HG03159 (cell line): Measurements from ENCODE around the gene PDZD2.
"Not testable (repeated sequence)": the region's sequence is repeated elsewhere in the genome, so short reads cannot be mapped to it uniquely, and the experiment has no call there.

Experiments used
- ATAC-seq: cut with Tn5 transposase; IDR thresholded peaks from one replicate; pipeline ENCODE4 v1.9.1; 2021; ENCODE audit warnings: mild to moderate bottlenecking, moderate library complexity; ENCODE audit not compliant: unreplicated experiment

Gene PDZD2

GRCh38 chr5:32027093-32027716 is 388.3 kb downstream of the PDZD2 start:
- ATAC-seq = no peak

DNA sequence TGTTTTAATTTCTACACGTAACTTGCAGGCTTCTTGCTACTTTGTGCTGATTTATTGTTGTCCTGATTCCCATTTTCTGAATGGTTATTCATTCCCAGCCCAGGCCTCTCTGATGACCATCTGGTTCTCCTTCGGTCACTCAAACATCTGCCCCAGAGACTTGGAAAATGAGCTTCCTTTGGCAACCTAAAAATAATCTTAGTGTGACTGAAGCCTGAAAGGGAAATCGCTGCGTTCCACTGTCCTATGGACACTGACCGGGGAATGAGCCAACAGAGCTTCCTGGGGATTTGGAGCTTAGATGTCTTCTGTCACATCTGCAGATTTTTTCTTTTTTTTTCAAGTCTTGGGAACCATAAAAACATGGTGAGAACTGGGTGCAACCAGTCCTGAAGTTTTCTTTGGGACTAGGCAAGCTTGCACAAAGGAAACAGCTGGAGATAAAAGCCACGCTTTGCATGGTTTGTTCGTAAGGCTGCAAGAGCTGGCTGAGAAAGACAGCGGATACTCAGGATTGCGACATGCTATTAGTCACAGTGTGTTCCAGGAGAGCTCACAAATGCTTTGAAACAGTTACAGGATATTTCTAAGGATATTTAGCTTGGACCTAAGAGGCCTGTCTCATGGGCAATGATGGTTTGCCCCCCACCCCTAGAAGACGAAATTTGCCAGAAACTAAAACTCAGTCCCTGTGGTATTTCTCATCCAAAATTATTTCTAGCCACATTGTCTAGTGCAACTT is 389.0 kb downstream of the PDZD2 start:
- ATAC-seq = no peak

DNA sequence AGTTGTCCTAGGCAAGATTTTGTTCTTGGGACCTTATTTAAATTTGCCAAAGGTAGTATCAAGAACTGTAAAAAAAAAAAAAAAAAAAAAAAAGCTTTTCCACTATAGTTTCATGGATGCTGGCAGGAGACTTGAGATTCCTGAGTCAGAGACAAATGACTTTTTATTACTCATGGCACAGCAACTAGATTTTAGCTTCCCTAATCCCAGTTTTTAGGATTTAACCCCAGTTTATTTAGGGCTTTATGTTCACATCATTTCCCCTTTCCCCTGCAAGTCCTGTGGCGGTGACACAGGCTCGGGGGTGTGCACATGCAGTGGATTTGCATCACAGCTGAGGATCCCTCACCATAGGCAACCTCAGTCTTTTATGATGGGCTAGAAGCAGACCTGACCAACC is 390.3 kb downstream of the PDZD2 start:
- ATAC-seq = no peak

- ATAC-seq = no peak
Measured at GRCh38 chr5:32029781-32030180, 390.9 kb downstream of the PDZD2 start.

DNA sequence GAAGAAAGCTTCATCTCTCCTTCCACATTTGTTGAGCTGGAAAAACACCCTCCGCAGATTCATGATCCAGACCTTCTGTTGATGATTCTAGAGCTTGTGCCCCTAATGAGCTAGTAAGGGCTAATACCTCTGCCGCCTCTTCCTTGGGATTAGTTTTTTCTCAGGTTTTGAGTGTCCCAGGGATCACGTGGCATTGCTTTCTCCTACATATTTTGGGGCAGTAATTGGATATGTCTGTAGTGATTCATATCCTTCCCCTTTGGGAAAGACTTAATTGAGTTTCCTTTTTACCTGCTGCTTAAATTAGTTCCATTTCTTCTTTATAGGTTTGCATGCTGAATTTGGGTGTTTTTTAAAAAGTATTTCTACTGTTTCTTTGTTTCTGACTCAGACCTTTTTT is 391.3 kb downstream of the PDZD2 start:
- ATAC-seq = no peak

DNA sequence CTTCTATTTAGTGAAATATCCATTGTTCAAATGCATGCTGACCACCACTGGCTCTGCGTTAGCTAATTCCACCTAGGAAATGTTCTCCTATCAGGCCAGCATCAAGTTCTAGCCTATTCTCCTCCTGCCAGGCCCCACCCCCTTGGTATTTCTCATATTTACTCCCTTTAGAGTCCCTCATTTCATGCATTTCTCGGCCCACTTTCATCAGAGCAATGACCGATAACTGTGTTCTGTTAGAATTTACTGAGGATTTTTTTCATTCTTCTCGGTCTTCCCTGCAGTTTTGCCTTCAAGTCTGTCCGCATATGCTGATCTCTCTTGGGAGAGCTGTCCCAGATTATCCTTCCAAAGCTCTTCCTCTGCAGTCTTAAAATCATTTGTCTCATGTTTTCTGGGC is 391.8 kb downstream of the PDZD2 start:
- no peak for ATAC-seq

DNA sequence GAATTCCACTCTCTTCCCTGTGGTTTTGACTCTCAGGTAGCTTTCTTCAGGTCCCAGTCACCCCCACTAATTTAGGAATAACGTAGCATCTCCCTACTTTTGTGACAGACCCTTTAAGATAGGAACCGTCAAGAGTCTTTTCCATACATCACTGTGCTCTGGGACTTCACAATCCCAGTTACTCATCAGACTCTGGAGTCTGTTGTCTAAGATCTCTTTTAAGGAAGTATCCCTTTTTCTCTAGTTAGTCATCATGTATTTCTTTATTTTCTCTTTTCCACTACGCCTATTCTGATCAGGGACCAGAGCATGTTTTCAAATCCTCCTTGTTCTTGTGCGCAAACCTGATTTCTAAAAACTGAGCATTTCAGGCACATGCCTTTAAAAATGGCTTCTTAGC is 392.2 kb downstream of the PDZD2 start:
- no peak for ATAC-seq

GRCh38 chr5:32038523-32038922 is 399.6 kb downstream of the PDZD2 start:
- no peak for ATAC-seq

DNA sequence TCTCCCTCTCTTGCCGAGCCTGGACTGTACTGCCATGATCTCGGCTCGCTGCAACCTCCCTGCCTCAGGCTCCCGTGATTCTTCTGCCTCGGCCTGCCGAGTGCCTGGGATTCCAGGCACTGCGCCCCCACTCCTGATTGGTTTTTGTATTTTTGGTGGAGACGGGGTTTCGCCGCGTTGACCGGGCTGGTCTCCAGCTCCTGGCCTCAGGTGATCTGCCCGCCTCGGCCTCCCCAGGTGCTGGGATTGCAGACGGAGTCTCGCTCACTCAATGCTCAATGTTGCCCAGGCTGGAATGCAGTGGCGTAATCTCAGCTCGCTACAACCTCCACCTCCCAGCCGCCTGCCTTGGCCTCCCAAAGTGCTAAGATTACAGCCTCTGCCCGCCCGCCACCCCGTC is 400.2 kb downstream of the PDZD2 start:
- not testable (repeated sequence) for ATAC-seq

- not testable (repeated sequence) for ATAC-seq
Measured at GRCh38 chr5:32039601-32040000, 400.7 kb downstream of the PDZD2 start.

GRCh38 chr5:32040181-32040695 is 401.3 kb downstream of the PDZD2 start:
- not testable (repeated sequence) for ATAC-seq

DNA sequence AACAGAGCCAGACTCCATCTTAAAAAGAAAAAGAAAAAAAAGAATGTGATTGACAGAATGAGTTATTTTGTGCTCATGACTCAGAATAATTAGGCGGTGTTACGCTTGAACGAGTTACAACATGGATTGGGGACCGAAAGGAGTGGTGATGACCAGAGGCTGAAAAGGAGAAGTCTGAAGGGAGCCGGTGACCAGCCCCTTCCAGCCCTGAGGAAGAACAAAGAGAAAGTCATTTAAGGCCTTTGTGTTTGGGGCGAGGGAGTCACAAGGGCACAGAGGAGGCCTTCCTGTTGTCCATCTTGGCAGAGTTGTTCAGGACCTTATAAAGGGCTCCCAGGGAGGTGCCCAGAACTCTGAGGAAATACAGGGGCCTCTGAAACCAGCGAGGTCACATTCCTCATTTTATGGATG is 403.6 kb downstream of the PDZD2 start:
- no peak for ATAC-seq

DNA sequence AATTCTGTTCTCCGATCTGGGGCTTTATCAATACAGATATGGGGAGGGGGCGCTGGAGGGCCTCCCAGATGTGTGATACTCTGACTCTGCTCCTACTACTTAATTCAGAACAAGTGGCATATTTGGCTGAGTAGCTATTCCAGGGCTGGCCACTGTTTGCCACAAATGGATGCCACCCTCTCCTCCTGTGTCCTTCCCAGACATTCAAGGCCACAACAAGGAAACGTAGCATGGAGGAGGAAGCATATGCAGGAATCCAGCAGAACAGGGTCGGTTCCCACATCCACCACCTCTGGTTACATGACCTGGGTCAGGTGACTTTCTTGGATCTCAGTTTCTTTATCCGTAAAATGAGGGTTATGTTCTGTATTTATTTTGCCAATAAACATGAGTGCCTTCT is 404.2 kb downstream of the PDZD2 start:
- no peak for ATAC-seq

DNA sequence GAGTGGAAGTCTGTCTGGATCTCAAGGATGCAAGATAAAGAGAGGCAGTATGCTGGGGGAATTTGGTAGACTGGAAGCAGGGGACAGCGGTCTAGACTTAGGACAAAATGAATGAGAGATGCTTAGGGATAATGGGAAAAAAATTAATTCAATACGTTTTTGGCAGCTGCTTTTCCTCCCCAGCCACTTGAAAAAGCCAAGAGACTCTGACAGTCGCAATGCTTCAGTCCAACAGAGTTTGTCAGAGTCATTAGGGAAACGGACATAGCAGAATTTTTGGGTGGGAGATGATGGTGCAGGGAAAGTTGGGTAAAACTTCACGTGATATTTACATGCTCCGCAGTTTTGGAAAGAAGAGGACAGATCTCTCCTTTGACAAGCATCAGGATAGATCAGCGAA is 405.5 kb downstream of the PDZD2 start:
- no peak for ATAC-seq

- no peak for ATAC-seq
Measured at GRCh38 chr5:32044939-32045338, 406.0 kb downstream of the PDZD2 start.

DNA sequence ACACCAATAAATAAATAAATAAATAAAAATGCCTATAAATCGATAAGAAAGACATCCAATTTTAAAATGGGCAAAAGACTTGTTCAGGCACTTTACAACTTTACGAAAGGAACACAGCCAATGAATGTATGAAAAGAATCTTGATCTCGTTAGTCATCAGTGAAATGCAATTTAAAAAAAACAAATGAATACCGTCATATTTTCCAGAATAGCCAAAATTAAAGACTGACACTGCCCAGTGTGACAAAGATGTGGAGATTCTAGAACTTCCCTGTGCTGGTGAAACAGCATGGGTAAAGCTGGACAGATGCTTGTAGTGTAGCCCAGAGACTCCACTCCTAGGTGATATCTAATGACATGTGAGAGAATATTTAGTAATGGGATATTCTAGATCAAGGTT is 408.1 kb downstream of the PDZD2 start:
- no peak for ATAC-seq

DNA sequence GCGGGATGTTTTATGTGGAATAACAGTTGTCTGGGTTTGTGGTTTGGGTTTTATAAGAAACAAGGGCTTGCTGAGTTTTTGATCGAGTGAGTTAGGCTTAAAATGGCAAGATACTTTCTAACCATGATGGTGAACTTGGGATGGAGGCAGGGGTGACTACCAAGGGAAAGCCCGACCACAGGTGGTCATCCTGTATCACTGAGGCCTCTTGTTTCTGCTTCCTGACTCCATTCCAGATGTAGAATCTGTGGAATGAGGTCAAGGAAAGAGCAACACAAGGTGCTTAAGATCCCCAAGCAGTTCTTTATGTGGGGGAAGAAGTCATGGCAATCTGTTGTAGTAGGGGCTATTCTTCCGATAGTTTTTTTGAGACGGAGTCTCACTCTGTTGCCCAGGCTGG is 412.9 kb downstream of the PDZD2 start:
- ATAC-seq = no peak

- no peak for ATAC-seq
Measured at GRCh38 chr5:32055891-32056866, 417.2 kb downstream of the PDZD2 start.

DNA sequence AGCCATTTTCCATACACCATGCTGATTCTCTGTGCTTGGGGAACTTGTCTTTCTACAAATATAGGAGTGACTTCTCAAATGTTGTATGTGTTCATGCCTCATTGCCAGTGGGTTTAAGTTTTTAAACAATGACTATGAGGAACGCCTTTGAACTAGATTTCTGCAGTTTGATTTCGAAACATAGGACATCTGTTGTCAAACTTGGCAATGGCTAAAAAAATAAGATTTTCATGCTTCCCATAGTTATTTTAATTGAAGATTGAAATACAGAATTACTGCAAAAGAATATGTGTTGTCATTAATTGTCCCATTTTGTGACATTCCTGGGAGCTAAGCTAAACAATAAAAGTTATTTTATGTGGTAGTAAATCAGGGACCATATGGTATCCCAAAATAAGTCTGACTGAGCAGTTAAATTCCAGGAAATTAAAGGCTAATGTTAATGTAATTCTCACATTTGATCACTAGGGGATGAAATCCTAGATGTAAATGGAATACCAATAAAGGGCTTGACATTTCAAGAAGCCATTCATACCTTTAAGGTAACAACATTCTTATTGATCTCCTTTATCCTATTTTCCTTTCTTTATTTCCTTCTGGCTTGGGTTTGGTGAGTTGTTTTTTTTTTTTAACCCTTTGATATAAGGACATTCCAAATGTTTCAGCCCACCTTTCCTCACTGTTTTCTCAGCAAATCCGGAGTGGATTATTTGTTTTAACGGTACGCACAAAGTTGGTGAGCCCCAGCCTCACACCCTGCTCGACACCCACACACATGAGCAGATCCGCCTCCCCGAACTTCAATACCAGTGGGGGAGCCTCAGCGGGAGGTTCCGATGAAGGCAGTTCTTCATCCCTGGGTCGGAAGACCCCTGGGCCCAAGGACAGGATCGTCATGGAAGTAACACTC is 418.5 kb downstream of the PDZD2 start:
- ATAC-seq = no peak

DNA sequence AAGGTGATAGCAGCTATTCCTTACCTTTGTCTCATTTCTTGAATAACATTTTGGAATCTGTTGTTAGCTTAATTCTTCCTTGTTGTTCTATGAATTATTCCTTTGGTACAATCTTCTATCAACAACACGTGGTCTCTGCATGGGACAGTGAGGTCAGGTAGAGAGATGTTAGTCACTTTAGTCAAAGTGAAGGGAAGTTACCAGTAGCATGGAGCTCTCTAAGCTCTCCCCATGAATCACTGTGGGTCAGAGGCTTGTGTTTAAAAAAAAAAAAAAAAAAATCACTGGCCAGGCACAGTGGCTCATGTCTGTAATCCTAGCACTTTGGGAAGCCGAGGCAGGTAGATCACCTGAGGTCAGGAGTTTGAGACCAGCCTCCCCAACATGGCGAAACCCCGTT is 419.2 kb downstream of the PDZD2 start:
- no peak for ATAC-seq
